Trophoblast cell (in vitro differentiated cells and primary cell): ENCODE measurements around the gene ZCCHC18.

Experiments used
- DNase-seq, 2 donors: peaks; one replicate each; pipeline ENCODE4 v3.0.0-alpha.2; 2016
- H2AFZ ChIP-seq: 2 replicates; pipeline ENCODE4 v1.6.1; 2013; ENCODE audit warnings: low read length, moderate library complexity, mild to moderate bottlenecking; ENCODE audit not compliant: insufficient read depth, poor library complexity
- H2AK5ac ChIP-seq: 2 replicates; pipeline ENCODE4 v1.6.1; 2013; ENCODE audit warnings: mild to moderate bottlenecking, low read length
- H2BK120ac ChIP-seq: 2 replicates; pipeline ENCODE4 v1.6.1; 2013; ENCODE audit warnings: low read length, mild to moderate bottlenecking, moderate library complexity; ENCODE audit not compliant: insufficient read depth, poor library complexity
- H2BK12ac ChIP-seq: 2 replicates; pipeline ENCODE4 v1.6.1; 2013; ENCODE audit warnings: mild to moderate bottlenecking, low read length, moderate library complexity
- H2BK5ac ChIP-seq: 2 replicates; pipeline ENCODE4 v1.6.1; 2013; ENCODE audit warnings: low read length, low read depth, moderate library complexity, mild to moderate bottlenecking; ENCODE audit not compliant: poor library complexity
- H3K14ac ChIP-seq: 2 replicates; pipeline ENCODE4 v1.6.1; 2013; ENCODE audit warnings: mild to moderate bottlenecking, low read length
- H3K18ac ChIP-seq: 2 replicates; pipeline ENCODE4 v1.6.1; 2013; ENCODE audit warnings: mild to moderate bottlenecking, low read length
- H3K23ac ChIP-seq: 2 replicates; pipeline ENCODE4 v1.6.1; 2013; ENCODE audit warnings: low read length
- H3K27ac ChIP-seq: 2 replicates; pipeline ENCODE4 v1.5.1; 2013; ENCODE audit warnings: low read depth, mild to moderate bottlenecking, inconsistent platforms, low read length, moderate library complexity
- H3K27me3 ChIP-seq: 2 replicates; pipeline ENCODE4 v1.6.1; 2013; ENCODE audit warnings: inconsistent platforms, mild to moderate bottlenecking, low read length, moderate library complexity; ENCODE audit not compliant: insufficient read depth
- H3K36me3 ChIP-seq, 2 experiments: 1 replicate in 1 of 2; 2 replicates in 1 of 2; pipeline ENCODE4 v1.6.1; 2013; ENCODE audit warnings: low read length in 2 of 2, mild to moderate bottlenecking in 2 of 2, moderate library complexity in 1 of 2; ENCODE audit not compliant: insufficient read depth in 2 of 2, control insufficient read depth in 1 of 2
- H3K4ac ChIP-seq: 2 replicates; pipeline ENCODE4 v1.6.1; 2013; ENCODE audit warnings: low read depth, mild to moderate bottlenecking, low read length, moderate library complexity
- H3K4me1 ChIP-seq, 2 experiments: 1 replicate in 1 of 2; 2 replicates in 1 of 2; pipeline ENCODE4 v1.6.1; 2013; ENCODE audit warnings: low read length in 2 of 2, mild to moderate bottlenecking in 2 of 2, moderate library complexity in 1 of 2; ENCODE audit not compliant: insufficient read depth in 2 of 2, control insufficient read depth in 1 of 2
- H3K4me2 ChIP-seq: 2 replicates; pipeline ENCODE4 v1.6.1; 2013; ENCODE audit warnings: inconsistent platforms, mild to moderate bottlenecking, low read length, moderate library complexity
- H3K4me3 ChIP-seq: 2 replicates; pipeline ENCODE4 v1.5.1; 2013; ENCODE audit warnings: mild to moderate bottlenecking, low read depth, low read length, inconsistent platforms
- H3K79me1 ChIP-seq: one replicate; pipeline ENCODE4 v1.6.1; 2013; ENCODE audit warnings: low read length
- H3K79me2 ChIP-seq: 2 replicates; pipeline ENCODE4 v1.6.1; 2013; ENCODE audit warnings: low read length, mild to moderate bottlenecking; ENCODE audit not compliant: control insufficient read depth, insufficient read depth, poor library complexity
- H3K9ac ChIP-seq: 2 replicates; pipeline ENCODE4 v1.6.1; 2013; ENCODE audit warnings: mild to moderate bottlenecking, low read length
- H3K9me3 ChIP-seq: 2 replicates; pipeline ENCODE4 v1.6.1; 2013; ENCODE audit warnings: low read depth, mild to moderate bottlenecking, control low read depth, inconsistent platforms, low read length; ENCODE audit not compliant: insufficient read depth
- H4K12ac ChIP-seq: 2 replicates; pipeline ENCODE4 v1.6.1; 2013; ENCODE audit warnings: low read depth, mild to moderate bottlenecking, low read length, moderate library complexity
- H4K8ac ChIP-seq: 2 replicates; pipeline ENCODE4 v1.6.1; 2013; ENCODE audit warnings: low read depth, mild to moderate bottlenecking, low read length, moderate library complexity
- H4K91ac ChIP-seq: one replicate; pipeline ENCODE4 v1.6.1; 2013; ENCODE audit warnings: low read depth, mild to moderate bottlenecking, low read length, moderate library complexity
- WGBS: extraction: QIAGEN DNeasy Blood & Tissue Kit; methylation state at CpG from one replicate; pipeline ENCODE4 v1.1.7; 2013; ENCODE audit warnings: missing lambda C conversion rate; ENCODE audit not compliant: insufficient read length, insufficient coverage; ENCODE audit errors: extremely low coverage; 5-methylcytosine and 5-hydroxymethylcytosine counted together

The ZCCHC18 gene

GRCh38 chrX:104141087-104141760 lies 28.9 kb downstream of the ZCCHC18 start:
- Histone ChIP-seq H3K4ac (no peak overlapping the region), H2BK12ac (no peak overlapping the region), H2AFZ (no peak overlapping the region), H4K91ac (no peak overlapping the region), H3K4me2 (no peak overlapping the region), H3K79me2 (no peaks in the 10 kb centered on the region), H4K8ac (no peak overlapping the region), H3K14ac (no peak overlapping the region), H3K4me3 (no peak overlapping the region), H3K27me3 (no peaks in the 10 kb centered on the region), H2BK120ac (no peak overlapping the region), H2BK5ac (no peak overlapping the region), H3K36me3 (no peaks in the 10 kb centered on the region), H3K79me1 (no peaks in the 10 kb centered on the region), H3K4me1 (no peaks in the 10 kb centered on the region), H3K27ac (no peak overlapping the region), H3K9ac (no peak overlapping the region), H3K18ac (no peak overlapping the region), H3K9me3 (no peaks in the 10 kb centered on the region), H2AK5ac (no peak overlapping the region), H4K12ac (no peak overlapping the region), H3K23ac (no peak overlapping the region)
- WGBS: no CpG with 5 or more reads among the region's 8 CpGs
- no peak for DNase-seq

GRCh38 chrX:104151037-104151436 lies 38.7 kb downstream of the ZCCHC18 start:
- Histone ChIP-seq H3K18ac (no peak overlapping the region), H3K36me3 (no peaks in the 10 kb centered on the region), H4K12ac (no peak overlapping the region), H2BK5ac (no peak overlapping the region), H3K4ac (no peak overlapping the region), H3K4me3 (no peak overlapping the region), H3K79me2 (no peaks in the 10 kb centered on the region), H3K23ac (no peak overlapping the region), H2BK12ac (no peak overlapping the region), H3K27ac (no peak overlapping the region), H3K4me2 (no peak overlapping the region), H2BK120ac (no peak overlapping the region), H3K9me3 (no peaks in the 10 kb centered on the region), H3K4me1 (no peaks in the 10 kb centered on the region), H3K27me3 (no peaks in the 10 kb centered on the region), H3K9ac (no peak overlapping the region), H2AFZ (no peak overlapping the region), H3K79me1 (no peaks in the 10 kb centered on the region), H4K8ac (no peak overlapping the region), H4K91ac (no peak overlapping the region), H2AK5ac (no peak overlapping the region), H3K14ac (no peak overlapping the region)
- DNase-seq: no peak
- no CpG with 5 or more reads among the region's 1 CpG for WGBS

- Histone ChIP-seq H3K23ac (no peak within 1 kb of the TSS), H2BK5ac (no peak within 1 kb of the TSS), H3K79me2 (no peaks in the 10 kb centered on the region), H4K91ac (peak within 1 kb of the TSS; percentile 63), H3K79me1 (peaks cover 2% of the 10 kb centered on the region), H4K12ac (peak within 1 kb of the TSS; percentile 70), H3K4me1 (no peaks in the 10 kb centered on the region), H3K27me3 (no peaks in the 10 kb centered on the region), H3K14ac (peak within 1 kb of the TSS; percentile 47), H2AK5ac (no peak within 1 kb of the TSS), H3K9ac (peak within 1 kb of the TSS; percentile 96), H3K4me3 (peak within 1 kb of the TSS; percentile 87), H3K9me3 (no peaks in the 10 kb centered on the region), H3K18ac (no peak within 1 kb of the TSS), H2BK120ac (no peak within 1 kb of the TSS), H3K4ac (no peak within 1 kb of the TSS), H2BK12ac (no peak within 1 kb of the TSS), H3K36me3 (no peaks in the 10 kb centered on the region), H2AFZ (peak within 1 kb of the TSS; percentile 82), H4K8ac (peak within 1 kb of the TSS; percentile 86), H3K27ac (peak within 1 kb of the TSS; percentile 91), H3K4me2 (peak within 1 kb of the TSS; percentile 77)
- WGBS: no CpG with 5 or more reads among the region's 44 CpGs
- peak; percentile 59 to 70 for DNase-seq
These were observed 44.6 kb downstream of the ZCCHC18 start, which contains the start of gene SLC25A53 for GRCh38 chrX:104156630-104157529. TSS of gene SLC25A53 (minus strand) at chrX:104157009. CDS start at chrX:104105257, 51,752 bp downstream.
